Measurements from ENCODE around the gene AGBL1.
"Not testable (repeated sequence)": the region's sequence is repeated elsewhere in the genome, so short reads cannot be mapped to it uniquely, and the experiment has no call there.

AGBL1 gene

DNA sequence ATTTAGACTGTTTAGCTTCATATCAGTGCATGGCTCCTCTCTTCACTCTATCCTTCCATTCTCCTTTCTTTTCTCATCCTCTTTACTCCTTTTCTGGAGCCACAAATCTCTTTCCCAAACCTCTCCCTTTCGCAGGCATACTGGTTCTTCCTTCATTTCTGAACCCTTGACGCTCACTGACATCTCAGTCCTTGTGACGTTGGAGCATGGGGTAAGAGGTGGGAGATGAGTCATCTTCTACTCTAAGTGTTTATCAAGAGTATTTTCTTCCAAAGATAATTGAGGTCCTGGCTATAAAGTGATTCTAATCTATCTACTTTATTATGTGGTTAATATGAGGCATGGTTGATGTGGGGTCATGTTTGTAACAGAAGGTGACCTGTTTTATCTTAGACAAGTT lies 414.2 kb downstream of the AGBL1 start:
- Mint-ChIP-seq H3K4me1 (no peaks in the 10 kb centered on the region), H3K36me3 (ENCODE audit: insufficient read depth) (no peaks in the 10 kb centered on the region), H3K9me3 (peaks cover 9% of the 10 kb centered on the region), H3K27ac (ENCODE audit: low read depth) (no peak overlapping the region), H3K27me3 (no peaks in the 10 kb centered on the region), H3K4me3 (no peak overlapping the region)
- ATAC-seq (replicated peaks; ENCODE audit: extremely low read depth, poor library complexity, severe bottlenecking): no peak
- DNase-seq (ENCODE audit: low spot score in 2 of 2): no peak

DNA sequence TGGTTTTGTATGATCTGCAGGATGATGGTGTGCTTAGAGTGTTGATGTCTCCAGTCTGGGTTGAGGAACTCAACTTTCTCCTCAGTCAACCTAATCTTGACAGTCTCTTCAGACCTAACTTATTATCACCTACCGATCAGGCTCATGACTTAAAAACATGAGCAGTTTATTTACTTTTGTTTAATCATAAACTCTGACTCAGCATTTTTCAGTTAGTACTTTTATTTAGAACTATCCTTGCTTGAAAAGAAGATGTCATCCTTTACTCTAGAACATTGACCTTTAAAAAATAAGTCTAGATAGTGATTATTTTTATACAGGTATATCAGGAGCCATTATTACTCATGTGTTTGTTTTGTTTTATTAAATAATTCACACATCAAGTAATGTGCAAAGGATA lies 414.8 kb downstream of the AGBL1 start:
- DNase-seq (ENCODE audit: low spot score in 2 of 2): no peak
- no peak for ATAC-seq (replicated peaks; ENCODE audit: extremely low read depth, poor library complexity, severe bottlenecking)
- Mint-ChIP-seq H3K27ac (ENCODE audit: low read depth) (peak overlapping the region; percentile 58), H3K4me3 (no peak overlapping the region), H3K36me3 (ENCODE audit: insufficient read depth) (no peaks in the 10 kb centered on the region), H3K9me3 (peaks cover 9% of the 10 kb centered on the region), H3K4me1 (no peaks in the 10 kb centered on the region), H3K27me3 (no peaks in the 10 kb centered on the region)

- ATAC-seq (replicated peaks; ENCODE audit: extremely low read depth, poor library complexity, severe bottlenecking): no peak
- no peaks in the 10 kb centered on the region for H3K36me3 Mint-ChIP-seq (ENCODE audit: insufficient read depth)
Observed at GRCh38 chr15:86502301-86502700, 422.6 kb downstream of the AGBL1 start.

DNA sequence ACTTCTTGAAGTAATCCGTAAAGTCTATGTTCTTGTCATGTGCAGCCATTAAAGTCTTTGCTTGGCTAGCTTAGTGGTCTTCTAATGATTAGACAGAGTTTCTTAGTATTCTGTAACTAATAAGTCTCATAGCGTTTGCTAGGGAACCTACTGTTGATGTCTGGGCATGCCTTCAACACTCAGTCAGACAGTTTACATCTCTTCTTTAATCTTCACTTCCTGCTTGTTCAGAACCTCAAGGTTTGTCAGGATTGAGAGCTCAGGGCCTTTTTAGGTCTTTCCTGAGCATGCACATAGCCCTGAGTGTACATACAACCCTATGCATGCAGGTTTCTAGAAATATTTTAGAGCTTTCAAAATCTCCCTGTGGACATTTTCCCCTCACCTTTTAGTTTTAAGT lies 426.3 kb downstream of the AGBL1 start:
- no peak for DNase-seq (ENCODE audit: low spot score in 2 of 2)
- H3K4me1 Mint-ChIP-seq: no peaks in the 10 kb centered on the region
- no peaks in the 10 kb centered on the region for H3K36me3 Mint-ChIP-seq (ENCODE audit: insufficient read depth)
- no peak overlapping the region for H3K4me3 Mint-ChIP-seq
- H3K9me3 Mint-ChIP-seq: peaks cover 5% of the 10 kb centered on the region
- ATAC-seq (replicated peaks; ENCODE audit: extremely low read depth, poor library complexity, severe bottlenecking): no peak
- H3K27ac Mint-ChIP-seq (ENCODE audit: low read depth): no peak overlapping the region
- peaks cover 13% of the 10 kb centered on the region for H3K27me3 Mint-ChIP-seq

More at GRCh38 chr15:86502301-86502700, 422.6 kb downstream of the AGBL1 start:
- no peak overlapping the region for H3K27ac Mint-ChIP-seq (ENCODE audit: low read depth)
- no peak overlapping the region for H3K4me3 Mint-ChIP-seq
- peaks cover 5% of the 10 kb centered on the region for H3K9me3 Mint-ChIP-seq
- peaks cover 4% of the 10 kb centered on the region for H3K27me3 Mint-ChIP-seq
- no peaks in the 10 kb centered on the region for H3K4me1 Mint-ChIP-seq
- DNase-seq (ENCODE audit: low spot score in 2 of 2): no peak

GRCh38 chr15:86506401-86506800 lies 426.7 kb downstream of the AGBL1 start:
- ATAC-seq (replicated peaks; ENCODE audit: extremely low read depth, poor library complexity, severe bottlenecking): no peak
- H3K27me3 Mint-ChIP-seq: peaks cover 13% of the 10 kb centered on the region
- H3K27ac Mint-ChIP-seq (ENCODE audit: low read depth): no peak overlapping the region
- H3K9me3 Mint-ChIP-seq: peaks cover 5% of the 10 kb centered on the region
- H3K4me3 Mint-ChIP-seq: no peak overlapping the region
- H3K36me3 Mint-ChIP-seq (ENCODE audit: insufficient read depth): no peaks in the 10 kb centered on the region
- DNase-seq (ENCODE audit: low spot score in 2 of 2): no peak
- no peaks in the 10 kb centered on the region for H3K4me1 Mint-ChIP-seq

- H3K27me3 Mint-ChIP-seq: peaks cover 47% of the 10 kb centered on the region
- H3K4me1 Mint-ChIP-seq: no peaks in the 10 kb centered on the region
- DNase-seq (ENCODE audit: low spot score in 2 of 2): no peak
- no peak overlapping the region for H3K4me3 Mint-ChIP-seq
- no peaks in the 10 kb centered on the region for H3K9me3 Mint-ChIP-seq
- H3K36me3 Mint-ChIP-seq (ENCODE audit: insufficient read depth): no peaks in the 10 kb centered on the region
- no peak overlapping the region for H3K27ac Mint-ChIP-seq (ENCODE audit: low read depth)
- ATAC-seq (replicated peaks; ENCODE audit: extremely low read depth, poor library complexity, severe bottlenecking): no peak
Observed at GRCh38 chr15:86515625-86516024, 436.0 kb downstream of the AGBL1 start.

DNA sequence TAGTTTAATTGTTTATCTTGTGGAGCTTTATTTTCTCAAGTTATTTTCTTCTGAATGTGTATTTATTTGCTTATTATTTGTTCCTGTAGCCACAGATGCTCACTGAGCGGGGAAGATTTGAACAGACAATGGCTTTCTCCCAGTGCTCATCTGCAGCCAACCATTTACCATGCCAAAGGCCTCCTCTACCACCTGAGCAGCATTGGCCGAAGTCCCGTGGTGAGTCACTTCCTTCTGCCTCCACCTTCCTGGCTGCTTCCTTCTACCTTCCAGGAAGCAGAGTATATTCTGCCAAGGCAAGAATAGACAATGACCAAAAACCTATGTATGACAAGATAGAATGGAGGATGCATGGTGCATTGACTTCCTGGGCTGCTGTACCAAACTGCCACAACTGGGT lies 443.1 kb downstream of the AGBL1 start:
- Mint-ChIP-seq H3K4me3 (no peak overlapping the region), H3K27ac (ENCODE audit: low read depth) (no peak overlapping the region), H3K9me3 (no peaks in the 10 kb centered on the region), H3K4me1 (no peaks in the 10 kb centered on the region), H3K36me3 (ENCODE audit: insufficient read depth) (no peaks in the 10 kb centered on the region), H3K27me3 (peaks cover 27% of the 10 kb centered on the region)
- DNase-seq (ENCODE audit: low spot score in 2 of 2): no peak
- no peak for ATAC-seq (replicated peaks; ENCODE audit: extremely low read depth, poor library complexity, severe bottlenecking)

- H3K4me1 Mint-ChIP-seq: no peaks in the 10 kb centered on the region
- no peak overlapping the region for H3K4me3 Mint-ChIP-seq
- H3K27me3 Mint-ChIP-seq: no peaks in the 10 kb centered on the region
- H3K36me3 Mint-ChIP-seq (ENCODE audit: insufficient read depth): no peaks in the 10 kb centered on the region
- ATAC-seq (replicated peaks; ENCODE audit: extremely low read depth, poor library complexity, severe bottlenecking): no peak
- H3K27ac Mint-ChIP-seq (ENCODE audit: low read depth): no peak overlapping the region
- H3K9me3 Mint-ChIP-seq: no peaks in the 10 kb centered on the region
- no peak for DNase-seq (ENCODE audit: low spot score in 2 of 2)
Observed at GRCh38 chr15:86526938-86527690, 447.4 kb downstream of the AGBL1 start.

- not testable (repeated sequence) for ATAC-seq (replicated peaks; ENCODE audit: extremely low read depth, poor library complexity, severe bottlenecking); H3K9me3 Mint-ChIP-seq; H3K27ac Mint-ChIP-seq (ENCODE audit: low read depth); DNase-seq (ENCODE audit: low spot score in 2 of 2); H3K36me3 Mint-ChIP-seq (ENCODE audit: insufficient read depth); H3K4me1 Mint-ChIP-seq; H3K4me3 Mint-ChIP-seq; H3K27me3 Mint-ChIP-seq
Observed at GRCh38 chr15:86528094-86528493, 448.4 kb downstream of the AGBL1 start.

GRCh38 chr15:86538141-86538540 lies 458.5 kb downstream of the AGBL1 start:
- ATAC-seq (replicated peaks; ENCODE audit: extremely low read depth, poor library complexity, severe bottlenecking) (no peak), DNase-seq (ENCODE audit: low spot score in 2 of 2) (no peak)
- H3K4me1 Mint-ChIP-seq: no peaks in the 10 kb centered on the region
- peaks cover 5% of the 10 kb centered on the region for H3K9me3 Mint-ChIP-seq
- no peaks in the 10 kb centered on the region for H3K27me3 Mint-ChIP-seq
- H3K36me3 Mint-ChIP-seq (ENCODE audit: insufficient read depth): peaks cover 2% of the 10 kb centered on the region
- no peak overlapping the region for H3K4me3 Mint-ChIP-seq
- H3K27ac Mint-ChIP-seq (ENCODE audit: low read depth): no peak overlapping the region

DNA sequence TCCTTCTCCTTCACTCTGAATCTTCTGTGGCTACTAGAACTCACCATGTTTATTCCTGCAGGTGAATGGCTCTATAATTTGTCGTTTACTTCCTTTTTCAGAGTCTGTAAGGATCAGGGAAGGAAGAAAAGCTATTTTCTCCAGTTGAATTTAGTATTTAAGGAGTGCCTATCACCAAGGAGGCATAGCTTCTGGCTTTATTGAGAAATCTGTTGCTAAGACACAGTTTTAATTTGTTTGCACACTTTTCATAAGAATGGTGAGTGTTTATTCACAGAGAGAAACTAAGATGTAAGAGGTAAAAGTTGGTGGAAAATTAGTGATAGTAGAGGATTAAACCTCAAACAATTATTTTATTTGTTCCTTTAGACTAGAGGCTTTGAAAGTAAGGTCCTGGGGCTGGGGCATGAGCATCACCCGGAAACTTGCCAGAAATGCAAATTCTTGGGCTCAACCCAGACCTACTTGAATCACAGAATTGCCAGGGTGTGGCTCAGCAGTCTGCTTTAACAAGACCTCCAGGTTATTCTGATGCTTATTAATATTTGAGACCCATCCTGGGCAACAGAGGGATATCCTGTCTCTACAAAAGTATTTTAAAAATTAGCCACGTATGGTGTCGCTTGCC lies 461.3 kb downstream of the AGBL1 start:
- no peak overlapping the region for H3K4me3 Mint-ChIP-seq
- H3K27ac Mint-ChIP-seq (ENCODE audit: low read depth): no peak overlapping the region
- DNase-seq (ENCODE audit: low spot score in 2 of 2) (no peak), ATAC-seq (replicated peaks; ENCODE audit: extremely low read depth, poor library complexity, severe bottlenecking) (no peak)
- H3K9me3 Mint-ChIP-seq: peaks cover 10% of the 10 kb centered on the region
- no peaks in the 10 kb centered on the region for H3K4me1 Mint-ChIP-seq
- H3K36me3 Mint-ChIP-seq (ENCODE audit: insufficient read depth): peaks cover 2% of the 10 kb centered on the region
- peaks cover 19% of the 10 kb centered on the region for H3K27me3 Mint-ChIP-seq

GRCh38 chr15:86541540-86541939 lies 461.9 kb downstream of the AGBL1 start:
- peaks cover 2% of the 10 kb centered on the region for H3K36me3 Mint-ChIP-seq (ENCODE audit: insufficient read depth)
- no peak for ATAC-seq (replicated peaks; ENCODE audit: extremely low read depth, poor library complexity, severe bottlenecking)
- no peaks in the 10 kb centered on the region for H3K4me1 Mint-ChIP-seq
- no peak overlapping the region for H3K4me3 Mint-ChIP-seq
- H3K27me3 Mint-ChIP-seq: peaks cover 19% of the 10 kb centered on the region
- H3K27ac Mint-ChIP-seq (ENCODE audit: low read depth): no peak overlapping the region
- H3K9me3 Mint-ChIP-seq: peaks cover 9% of the 10 kb centered on the region
- no peak for DNase-seq (ENCODE audit: low spot score in 2 of 2)

DNA sequence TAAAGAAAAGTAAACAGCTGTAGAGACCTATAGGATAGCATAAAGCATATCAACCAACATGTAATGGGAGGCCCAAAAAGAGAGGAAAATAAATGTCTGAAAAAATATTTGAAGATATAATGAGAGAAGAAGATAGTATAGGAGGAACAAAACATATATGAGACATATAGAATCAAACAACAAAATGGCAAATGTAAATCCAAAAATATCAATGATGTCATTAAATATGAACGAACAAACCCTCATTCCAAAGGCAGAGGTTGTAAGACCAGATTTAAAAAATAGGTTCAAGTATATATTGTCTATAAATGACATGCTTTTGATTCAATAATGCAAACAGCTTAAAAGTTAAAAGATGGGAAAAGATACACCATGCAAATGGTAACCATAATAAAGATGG lies 470.4 kb downstream of the AGBL1 start:
- ATAC-seq (replicated peaks; ENCODE audit: extremely low read depth, poor library complexity, severe bottlenecking) (no peak), DNase-seq (ENCODE audit: low spot score in 2 of 2) (no peak)
- no peaks in the 10 kb centered on the region for H3K4me1 Mint-ChIP-seq
- H3K27ac Mint-ChIP-seq (ENCODE audit: low read depth): no peak overlapping the region
- H3K27me3 Mint-ChIP-seq: peaks cover 9% of the 10 kb centered on the region
- peaks cover 5% of the 10 kb centered on the region for H3K9me3 Mint-ChIP-seq
- H3K36me3 Mint-ChIP-seq (ENCODE audit: insufficient read depth): no peaks in the 10 kb centered on the region
- no peak overlapping the region for H3K4me3 Mint-ChIP-seq

All from central memory CD8-positive, alpha-beta T cell (primary cell).